OCI-LY3 (cell line): ENCODE measurements around the gene ADSS1.

Experiments
- H2AFZ ChIP-seq: fragments of 200-600, 300-600 bp; shearing (Covaris generic); 2 replicates; pipeline ENCODE4 v1.6.0; 2014; ENCODE audit warnings: antibody characterized with exemption, low read depth, low read length
- H3K27ac ChIP-seq: fragments of 200-600, 300-600 bp; sonication (generic); 2 replicates; pipeline ENCODE4 v1.5.1; 2014; ENCODE audit warnings: mild to moderate bottlenecking, low read length, moderate library complexity, mixed read lengths
- H3K27me3 ChIP-seq: fragments of 200-600, 300-600 bp; sonication (generic); 2 replicates; pipeline ENCODE4 v1.6.1; 2014; ENCODE audit warnings: low read depth, low read length, mixed read lengths
- H3K36me3 ChIP-seq: fragments of 200-600, 300-600 bp; sonication (generic); replicated peaks from 2 replicates; pipeline ENCODE3; 2014; ENCODE audit warnings: low read depth, low read length, mixed read lengths
- H3K4me1 ChIP-seq: fragments of 300-600, 200-600 bp; sonication (generic); 2 replicates; pipeline ENCODE4 v1.6.1; 2014; ENCODE audit warnings: low read length, mixed read lengths
- H3K4me2 ChIP-seq: fragments of 200-600, 300-600 bp; sonication (generic); 2 replicates; pipeline ENCODE4 v1.6.1; 2014; ENCODE audit warnings: low read length, mixed read lengths
- H3K4me3 ChIP-seq: fragments of 300-600, 200-600 bp; sonication (generic); 2 replicates; pipeline ENCODE4 v1.5.1; 2014; ENCODE audit warnings: antibody characterized with exemption, mild to moderate bottlenecking, low read length, moderate library complexity
- H3K79me2 ChIP-seq: fragments of 300-600, 200-600 bp; shearing (Covaris generic); 2 replicates; pipeline ENCODE4 v1.6.1; 2014; ENCODE audit warnings: mild to moderate bottlenecking, low read length, mixed read lengths
- H3K9ac ChIP-seq: fragments of 300-600, 200-600 bp; shearing (Covaris generic); 2 replicates; pipeline ENCODE4 v1.6.0; 2014; ENCODE audit warnings: mild to moderate bottlenecking, low read length, moderate library complexity
- H3K9me3 ChIP-seq: fragments of 200-600, 300-600 bp; shearing (Covaris generic); 2 replicates; pipeline ENCODE4 v1.6.1; 2014; ENCODE audit warnings: low read length, mixed read lengths; ENCODE audit not compliant: insufficient read depth
- H4K20me1 ChIP-seq: fragments of 200-600, 300-600 bp; sonication (generic); 2 replicates; pipeline ENCODE4 v1.6.1; 2016; ENCODE audit warnings: low read length, mixed read lengths; ENCODE audit not compliant: insufficient read depth
- EZH2phosphoT487 ChIP-seq: fragments of 200-600 bp; shearing (Covaris generic); IDR thresholded peaks from 2 replicates; pipeline ENCODE4 v1.6.1; 2018; ENCODE audit warnings: antibody characterized with exemption, mixed run types, low read depth
- TF ChIP-seq, protein P1 (sequence below): fragments of 200-600, 300-600 bp; sonication (generic); IDR thresholded peaks from 2 replicates; pipeline ENCODE4 v1.5.1; 2014; ENCODE audit warnings: antibody characterized with exemption, low read length, low read depth

ADSS1 gene

DNA sequence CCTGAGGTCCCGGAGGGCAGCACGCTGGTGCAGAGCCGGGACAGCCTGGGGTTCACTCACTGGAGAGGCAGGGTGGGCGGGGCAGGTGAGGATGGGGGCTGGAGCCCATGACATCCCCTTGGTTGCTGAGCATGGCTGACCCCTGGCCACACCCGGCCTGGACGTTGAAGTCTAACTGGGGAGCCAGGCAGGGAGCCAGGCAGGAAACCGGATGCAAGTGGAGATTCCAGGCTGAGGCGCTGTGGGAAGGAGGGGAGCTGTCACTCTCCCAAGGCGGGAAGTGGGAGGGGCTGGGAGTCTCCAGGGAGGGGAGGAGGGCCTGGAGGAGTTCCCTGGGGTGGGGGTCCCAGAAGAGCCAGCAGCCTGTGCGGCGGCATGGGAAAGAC lies 42.3 kb upstream of the ADSS1 start:
- no peak overlapping the region for H3K27ac ChIP-seq
- H4K20me1 ChIP-seq: no peaks in the 10 kb centered on the region
- peak overlapping the region; percentile 44; the same call in 1 of the 2 replicates for H3K4me3 ChIP-seq
- peaks cover 14% of the 10 kb centered on the region; the same call in 1 of the 2 replicates for H3K27me3 ChIP-seq
- H3K4me2 ChIP-seq: peak overlapping the region; percentile 68
- peak overlapping the region; percentile 56; the same call in 1 of the 2 replicates for H3K9ac ChIP-seq
- H3K79me2 ChIP-seq: no peaks in the 10 kb centered on the region
- no peaks in the 10 kb centered on the region for H3K9me3 ChIP-seq
- no peak overlapping the region for H2AFZ ChIP-seq
- TF ChIP-seq EZH2phosphoT487: no peak
- TF ChIP-seq, protein P1, sequence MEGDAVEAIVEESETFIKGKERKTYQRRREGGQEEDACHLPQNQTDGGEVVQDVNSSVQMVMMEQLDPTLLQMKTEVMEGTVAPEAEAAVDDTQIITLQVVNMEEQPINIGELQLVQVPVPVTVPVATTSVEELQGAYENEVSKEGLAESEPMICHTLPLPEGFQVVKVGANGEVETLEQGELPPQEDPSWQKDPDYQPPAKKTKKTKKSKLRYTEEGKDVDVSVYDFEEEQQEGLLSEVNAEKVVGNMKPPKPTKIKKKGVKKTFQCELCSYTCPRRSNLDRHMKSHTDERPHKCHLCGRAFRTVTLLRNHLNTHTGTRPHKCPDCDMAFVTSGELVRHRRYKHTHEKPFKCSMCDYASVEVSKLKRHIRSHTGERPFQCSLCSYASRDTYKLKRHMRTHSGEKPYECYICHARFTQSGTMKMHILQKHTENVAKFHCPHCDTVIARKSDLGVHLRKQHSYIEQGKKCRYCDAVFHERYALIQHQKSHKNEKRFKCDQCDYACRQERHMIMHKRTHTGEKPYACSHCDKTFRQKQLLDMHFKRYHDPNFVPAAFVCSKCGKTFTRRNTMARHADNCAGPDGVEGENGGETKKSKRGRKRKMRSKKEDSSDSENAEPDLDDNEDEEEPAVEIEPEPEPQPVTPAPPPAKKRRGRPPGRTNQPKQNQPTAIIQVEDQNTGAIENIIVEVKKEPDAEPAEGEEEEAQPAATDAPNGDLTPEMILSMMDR: no peak
- H3K4me1 ChIP-seq: peaks cover 48% of the 10 kb centered on the region
- no peaks in the 10 kb centered on the region for H3K36me3 ChIP-seq

DNA sequence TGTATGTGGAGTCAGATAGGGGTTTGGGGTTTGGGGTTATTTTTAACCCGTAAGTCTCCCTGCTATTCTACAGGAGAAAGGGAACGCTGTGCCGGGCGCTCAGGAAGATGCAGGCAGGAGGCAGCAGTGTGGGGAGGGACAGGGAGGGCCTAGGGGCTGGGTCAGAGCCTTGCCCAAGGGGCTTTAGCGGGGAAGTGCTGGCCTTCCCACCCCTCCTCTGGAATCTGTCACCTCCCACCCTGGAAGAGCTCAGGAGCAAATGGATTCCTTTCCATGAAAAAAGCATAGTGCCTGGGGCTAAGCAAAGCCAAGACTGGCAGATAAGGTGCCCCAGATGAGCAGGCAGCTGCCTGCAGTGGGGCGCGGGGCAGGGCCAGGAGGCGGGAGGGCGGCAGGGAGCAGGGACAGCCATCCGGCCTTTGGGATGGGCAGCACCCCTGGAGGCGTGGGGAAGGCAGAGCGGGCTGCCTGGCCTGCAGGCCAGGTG lies 41.9 kb upstream of the ADSS1 start:
- no peak overlapping the region for H2AFZ ChIP-seq
- no peak overlapping the region for H3K4me3 ChIP-seq
- H3K36me3 ChIP-seq: no peaks in the 10 kb centered on the region
- no peaks in the 10 kb centered on the region for H4K20me1 ChIP-seq
- no peaks in the 10 kb centered on the region for H3K9me3 ChIP-seq
- no peak overlapping the region for H3K9ac ChIP-seq
- H3K27ac ChIP-seq: no peak overlapping the region
- peaks cover 14% of the 10 kb centered on the region; the same call in 1 of the 2 replicates for H3K27me3 ChIP-seq
- peaks cover 44% of the 10 kb centered on the region for H3K4me1 ChIP-seq
- no peak overlapping the region for H3K4me2 ChIP-seq
- TF ChIP-seq, protein P1: no peak
- TF ChIP-seq EZH2phosphoT487: no peak
- H3K79me2 ChIP-seq: no peaks in the 10 kb centered on the region

DNA sequence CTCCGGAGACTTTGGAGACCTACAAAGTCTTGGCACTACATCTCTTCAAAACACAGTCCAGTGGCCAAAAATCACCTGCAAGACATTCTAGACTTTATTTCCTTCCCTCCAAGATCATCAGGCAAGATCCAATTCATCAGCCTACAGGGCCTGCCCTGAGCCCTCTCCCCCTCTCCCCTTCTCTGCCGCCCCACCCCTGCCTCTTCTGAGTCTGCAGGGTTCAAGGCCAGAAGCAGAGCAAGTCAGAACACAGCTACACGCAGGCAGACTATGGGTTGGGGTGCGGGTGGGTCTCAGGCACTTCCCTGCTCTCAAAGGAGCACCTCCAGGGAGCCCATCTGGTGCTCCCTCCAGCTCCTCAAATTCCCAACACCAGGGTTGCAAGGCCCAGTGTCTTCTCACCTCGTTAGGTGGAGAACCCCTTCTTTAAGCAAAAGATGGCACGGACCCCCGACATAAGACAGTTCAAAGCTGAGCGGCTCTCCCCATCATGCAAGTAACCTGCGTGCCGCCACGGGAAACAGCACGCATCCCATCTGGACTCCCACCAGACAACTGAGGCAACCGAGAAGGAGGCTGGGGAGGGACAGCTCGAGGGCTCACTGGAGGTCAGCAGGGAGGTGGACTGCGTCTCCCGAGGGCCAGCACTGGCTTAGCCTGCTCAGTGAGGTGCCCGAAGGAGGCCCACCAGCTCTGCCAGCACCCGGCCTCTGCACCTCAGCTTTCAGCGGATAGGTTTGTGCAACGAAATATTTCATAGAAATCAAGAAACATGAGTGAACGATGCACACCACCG lies 40.2 kb upstream of the ADSS1 start:
- Histone ChIP-seq H3K4me3 (no peak overlapping the region), H2AFZ (no peak overlapping the region), H3K9ac (no peak overlapping the region), H3K4me1 (peaks cover 31% of the 10 kb centered on the region), H3K27ac (no peak overlapping the region), H3K27me3 (peaks cover 14% of the 10 kb centered on the region; the same call in 1 of the 2 replicates), H3K36me3 (no peaks in the 10 kb centered on the region), H4K20me1 (no peaks in the 10 kb centered on the region), H3K79me2 (no peaks in the 10 kb centered on the region), H3K9me3 (no peaks in the 10 kb centered on the region), H3K4me2 (no peak overlapping the region)
- TF ChIP-seq, protein P1: no peak
- TF ChIP-seq EZH2phosphoT487: no peak

DNA sequence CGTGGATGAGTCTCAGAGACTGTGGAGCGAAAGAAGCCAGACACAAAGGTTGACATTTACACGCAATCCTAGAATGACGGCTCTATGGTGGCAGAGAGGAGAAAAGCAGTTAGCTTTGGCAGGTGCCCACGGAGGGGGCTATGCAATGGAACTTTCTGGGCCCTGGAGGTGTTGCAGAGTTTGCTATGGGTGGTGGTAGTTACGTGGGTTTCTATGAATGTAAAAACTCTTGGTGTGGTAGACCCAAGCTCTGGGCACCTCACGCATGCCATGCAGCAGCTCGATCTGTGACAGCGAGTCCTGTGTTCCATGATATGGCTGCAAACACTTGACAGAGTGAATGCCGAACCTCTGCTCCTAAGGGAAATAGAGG lies 39.6 kb upstream of the ADSS1 start:
- H3K4me2 ChIP-seq: no peak overlapping the region
- H3K27me3 ChIP-seq: peaks cover 14% of the 10 kb centered on the region; the same call in 1 of the 2 replicates
- no peak overlapping the region for H3K27ac ChIP-seq
- no peaks in the 10 kb centered on the region for H3K79me2 ChIP-seq
- H3K9me3 ChIP-seq: no peaks in the 10 kb centered on the region
- H4K20me1 ChIP-seq: no peaks in the 10 kb centered on the region
- H3K9ac ChIP-seq: no peak overlapping the region
- no peak overlapping the region for H3K4me3 ChIP-seq
- peaks cover 25% of the 10 kb centered on the region for H3K4me1 ChIP-seq
- H2AFZ ChIP-seq: no peak overlapping the region
- TF ChIP-seq EZH2phosphoT487: no peak
- TF ChIP-seq, protein P1: no peak
- H3K36me3 ChIP-seq: no peaks in the 10 kb centered on the region
